ENCODE data around the gene ZFYVE28.

- TF ChIP-seq CTCF (IDR thresholded peaks at IDR 0.05) = no peak
- TF ChIP-seq POLR2A (IDR thresholded peaks at IDR 0.05) = no peak
Observed at GRCh38 chr4:2448589-2448988, 30.1 kb upstream of the ZFYVE28 start.
